ENCODE results near the gene ADCY4. TPM values are rescaled to one million over a fixed set of nuclear protein-coding genes. Genes with fewer than 3 reads are reported as not detected.

ADCY4 gene
- total and polyA plus RNA-seq, 10 of the 15 experiments (the other 5 are each of a cell fraction or from before 2014, with no cell fraction given), result 0.05 to 0.87 (median 0.21) TPM; not detected in 1

GRCh38 chr14:24273422-24273998, 61.4 kb downstream of the ADCY4 start (continued):
- 0 out of 2 replicates have a peak, but pooled peaks have one; percentile 50 for TF ChIP-seq SMARCA5 (IDR thresholded peaks at IDR 0.05)

- intact Hi-C loops (cut with micrococcal nuclease; ENCODE audit: unreplicated experiment), result no loop called here
- Histone ChIP-seq H3K9ac (ENCODE audit: control insufficient read depth, insufficient read depth, low read length) (0 out of 2 replicates have a peak overlapping the region, but pooled peaks have one; percentile 99), H3K36me3 (ENCODE audit: control insufficient read depth in 2 of 2, insufficient read depth in 2 of 2, low read length in 1 of 2) (peaks cover 3 to 11% of the 10 kb centered on the region in 2 experiments; a peak in 3 of 4 replicates), H3K4me1 (ENCODE audit: control insufficient read depth, insufficient read depth, low read length) (peaks cover 32% of the 10 kb centered on the region), H3K27me3 (replicated peaks in 1 of 2; ENCODE audit: control insufficient read depth in 2 of 2, insufficient read depth in 2 of 2, low read length in 1 of 2) (no peaks in the 10 kb centered on the region), H3K79me2 (ENCODE audit: control insufficient read depth, insufficient read depth, low read length) (peaks cover 14% of the 10 kb centered on the region), H3K4me3 (peak overlapping the region; percentile 88; the same call in 1 of the 2 replicates), H3K27ac (ENCODE audit: control insufficient read depth, insufficient read depth) (peak overlapping the region; percentile 99; the same call in 1 of the 2 replicates), H2AFZ (ENCODE audit: control insufficient read depth, low read depth, low read length) (no peak overlapping the region), H3K9me3 (replicated peaks; ENCODE audit: control insufficient read depth, insufficient read depth, low read length) (no peaks in the 10 kb centered on the region), H3K4me2 (ENCODE audit: control insufficient read depth, insufficient read depth) (peak overlapping the region; percentile 35), H4K20me1 (ENCODE audit: control insufficient read depth, insufficient read depth) (no peaks in the 10 kb centered on the region)
- ChIA-PET POLR2A (interaction anchor here (1.1 to 10.9 kb wide), 6 partner anchors 21 to 125 kb away, joined by 3 to 171 read pairs (median 6); partner anchors contain the start of genes CHMP4A, CIDEB, RNF31 and TINF2), CTCF (interaction anchor here (0.7 to 17.1 kb wide), 8 partner anchors 8 to 125 kb away, joined by 3 to 269 read pairs (median 19); partner anchors contain the start of genes CIDEB, DHRS1, IRF9 and MDP1), RAD21 (ENCODE audit: unreplicated experiment) (interaction anchor here (1.8 to 5.6 kb wide), 6 partner anchors 8 to 84 kb away, joined by 4 to 59 read pairs (median 18); partner anchors contain the start of genes IPO4 and TINF2), SMC1A (ENCODE audit: uncharacterized antibody, unreplicated experiment) (interaction anchor here (1.4 to 8.9 kb wide), 6 partner anchors 18 to 170 kb away, joined by 3 to 141 read pairs (median 7); partner anchors contain the start of genes DHRS1, NOP9, SDR39U1 and TINF2)
- 100% methylated on average over 2 of the region's 2 CpGs for WGBS (ENCODE audit: insufficient coverage, insufficient replicate concordance, low lambda C conversion rate, missing lambda C conversion rate)
- ATAC-seq (no peak), DNase-seq (ENCODE audit: low read depth, low spot score) (no peak), FAIRE-seq (no peak)
- in situ Hi-C loops (cut with MboI), result no loop called here
- TF ChIP-seq FOXK2 (IDR thresholded peaks at IDR 0.05), result no peak
- no peak for TF ChIP-seq SP1 (IDR thresholded peaks at IDR 0.05; ENCODE audit: low read depth, low read length)
- no peak for TF ChIP-seq KDM1A (IDR thresholded peaks at IDR 0.05; ENCODE audit: borderline replicate concordance)
- no peak for TF ChIP-seq TAF1 (IDR thresholded peaks at IDR 0.05; ENCODE audit: borderline replicate concordance, low read depth, low read length)
- BruUV-seq (replicated peaks), result no TSS peak
Measured at GRCh38 chr14:24272467-24272866, 62.4 kb downstream of the ADCY4 start.
